IMR-90 (cell line): ENCODE data around the gene PATJ. TPM values are rescaled to one million over a fixed set of nuclear protein-coding genes. Genes with fewer than 3 reads are reported as not detected.
A peak's percentile ranks its signal among the peaks of the same experiment; 100 is the strongest.

Source experiments
- ATAC-seq: fragments of 200-7000 bp; cut with Tn5 transposase; 2 replicates; pipeline ENCODE4 v1.9.1; 2020; ENCODE audit warnings: low read depth, mild to moderate bottlenecking, moderate library complexity
- BruUV-seq: library from RNA; stranded (reverse); fragments of 400-500 nt; replicated peaks from 2 replicates; lab custom pipeline; 2021; lab: Mats Ljungman, UMichigan
- CTCF ChIA-PET: fragments of 300-600 bp; formaldehyde crosslinking; extraction: SDS; loops from one replicate; lab custom pipeline; 2021; ENCODE audit warnings: antibody characterized with exemption; lab: Yijun Ruan, JAX
- POLR2A ChIA-PET: fragments of 300-600 bp; sonication (Branson Sonifier 250); formaldehyde crosslinking; loops from one replicate; lab custom pipeline; 2022; ENCODE audit warnings: antibody characterized with exemption; ENCODE audit not compliant: unreplicated experiment; lab: Charles Lee
- DNase-seq: peaks from one replicate; pipeline ENCODE4 v3.0.0; 2013
- H2AFZ ChIP-seq: replicated peaks from 2 replicates; pipeline ENCODE3; 2013; ENCODE audit warnings: low read length, mild to moderate bottlenecking; ENCODE audit not compliant: poor library complexity
- H2AK5ac ChIP-seq: 2 replicates; pipeline ENCODE4 v1.6.1; 2013; ENCODE audit warnings: low read depth, low read length, inconsistent platforms
- H2AK9ac ChIP-seq: replicated peaks from 2 replicates; pipeline ENCODE3; 2013; ENCODE audit warnings: mild to moderate bottlenecking, low read depth, low read length, moderate library complexity; ENCODE audit not compliant: poor library complexity
- H2BK120ac ChIP-seq: 2 replicates; pipeline ENCODE4 v1.6.1; 2013; ENCODE audit warnings: low read depth, low read length, inconsistent platforms
- H2BK15ac ChIP-seq: 3 replicates; pipeline ENCODE4 v1.6.1; 2013; ENCODE audit warnings: low read depth, low read length, inconsistent platforms
- H2BK20ac ChIP-seq: 2 replicates; pipeline ENCODE4 v1.6.1; 2013; ENCODE audit warnings: low read depth, mild to moderate bottlenecking, inconsistent platforms, low read length, moderate library complexity
- H2BK5ac ChIP-seq: 2 replicates; pipeline ENCODE4 v1.6.1; 2013; ENCODE audit warnings: mild to moderate bottlenecking, low read depth, low read length, inconsistent platforms; ENCODE audit not compliant: poor library complexity, severe bottlenecking
- H3K14ac ChIP-seq: replicated peaks from 2 replicates; pipeline ENCODE4 v1.6.1; 2013; ENCODE audit warnings: low read depth, low read length, inconsistent platforms
- H3K18ac ChIP-seq: 2 replicates; pipeline ENCODE4 v1.6.1; 2013; ENCODE audit warnings: low read depth, low read length, control low read depth
- H3K23ac ChIP-seq: 2 replicates; pipeline ENCODE4 v1.6.1; 2013; ENCODE audit warnings: low read depth, low read length, inconsistent platforms
- H3K27ac ChIP-seq: 2 replicates; pipeline ENCODE4 v1.5.1; 2013; ENCODE audit warnings: mild to moderate bottlenecking, control low read depth, low read length; ENCODE audit not compliant: insufficient read depth
- H3K27me3 ChIP-seq: 2 replicates; pipeline ENCODE4 v1.6.1; 2013; ENCODE audit warnings: low read length; ENCODE audit not compliant: control insufficient read depth, insufficient read depth
- H3K36me3 ChIP-seq: 2 replicates; pipeline ENCODE4 v1.6.1; 2013; ENCODE audit warnings: low read length, mixed read lengths; ENCODE audit not compliant: control insufficient read depth, insufficient read depth
- H3K4ac ChIP-seq: 2 replicates; pipeline ENCODE4 v1.6.1; 2013; ENCODE audit warnings: low read depth, low read length, inconsistent platforms
- H3K4me1 ChIP-seq: 2 replicates; pipeline ENCODE4 v1.6.1; 2013; ENCODE audit warnings: low read length, mixed read lengths; ENCODE audit not compliant: control insufficient read depth, insufficient read depth
- H3K4me2 ChIP-seq: 2 replicates; pipeline ENCODE4 v1.6.1; 2013; ENCODE audit warnings: low read depth, mild to moderate bottlenecking, control low read depth, low read length, moderate library complexity
- H3K4me3 ChIP-seq: 2 replicates; pipeline ENCODE4 v1.5.1; 2013; ENCODE audit warnings: low read depth, mild to moderate bottlenecking, control low read depth, low read length, moderate library complexity; ENCODE audit not compliant: insufficient read depth
- H3K56ac ChIP-seq: 2 replicates; pipeline ENCODE4 v1.6.1; 2013; ENCODE audit warnings: low read length, inconsistent platforms; ENCODE audit not compliant: insufficient read depth; ENCODE audit errors: extremely low read depth
- H3K79me1 ChIP-seq, 2 experiments: 2 replicates each; pipeline ENCODE4 v1.6.1; 2013; ENCODE audit warnings: low read length in 2 of 2, inconsistent platforms in 1 of 2, low read depth in 1 of 2
- H3K9ac ChIP-seq: 2 replicates; pipeline ENCODE4 v1.6.1; 2013; ENCODE audit warnings: low read depth, low read length, control low read depth
- H3K9me1 ChIP-seq: 2 replicates; pipeline ENCODE4 v1.6.1; 2013; ENCODE audit warnings: low read length, inconsistent platforms; ENCODE audit not compliant: insufficient read depth
- H3K9me3 ChIP-seq: 2 replicates; pipeline ENCODE4 v1.6.1; 2013; ENCODE audit warnings: low read length; ENCODE audit not compliant: control insufficient read depth, insufficient read depth
- H4K20me1 ChIP-seq: 2 replicates; pipeline ENCODE4 v1.6.1; 2013; ENCODE audit warnings: low read length, inconsistent platforms; ENCODE audit not compliant: insufficient read depth
- H4K5ac ChIP-seq: 2 replicates; pipeline ENCODE4 v1.6.1; 2013; ENCODE audit warnings: mild to moderate bottlenecking, low read depth, low read length, control low read depth
- H4K8ac ChIP-seq, 2 experiments: 2 replicates each; pipeline ENCODE4 v1.6.1; 2013; ENCODE audit warnings: low read depth in 2 of 2, low read length in 2 of 2, control low read depth in 1 of 2, inconsistent platforms in 1 of 2
- H4K91ac ChIP-seq: 2 replicates; pipeline ENCODE4 v1.6.1; 2013; ENCODE audit warnings: low read depth, low read length, inconsistent platforms; ENCODE audit not compliant: insufficient read depth
- BHLHE40 ChIP-seq: fragments of 150-350 bp; IDR thresholded peaks from 2 replicates; pipeline ENCODE4 v1.6.1; 2016; ENCODE audit warnings: mild to moderate bottlenecking, low read depth, low read length
- CEBPB ChIP-seq: IDR thresholded peaks from 2 replicates; pipeline ENCODE4 v1.6.1; 2012; ENCODE audit warnings: low read depth, low read length, improper control_type of control experiment
- CTCF ChIP-seq: conservative IDR thresholded peaks from 2 replicates; pipeline ENCODE4 v1.5.1; 2012; ENCODE audit warnings: mild to moderate bottlenecking, low read depth, low read length, improper control_type of control experiment
- MAFK ChIP-seq: IDR thresholded peaks from 2 replicates; pipeline ENCODE4 v1.6.1; 2012; ENCODE audit warnings: low read depth, low read length, improper control_type of control experiment
- MAZ ChIP-seq: IDR thresholded peaks from 2 replicates; pipeline ENCODE4 v1.6.1; 2012; ENCODE audit warnings: low read depth, mild to moderate bottlenecking, low read length, improper control_type of control experiment, moderate library complexity, borderline replicate concordance
- MXI1 ChIP-seq: IDR thresholded peaks from 2 replicates; pipeline ENCODE4 v1.6.1; 2012; ENCODE audit warnings: low read depth, mild to moderate bottlenecking, low read length, moderate library complexity, borderline replicate concordance
- NFE2L2 ChIP-seq: fragments of 150-350 bp; IDR thresholded peaks from 2 replicates; pipeline ENCODE4 v1.6.1; 2016; ENCODE audit warnings: low read depth, mild to moderate bottlenecking, low read length
- POLR2A ChIP-seq: IDR thresholded peaks from 2 replicates; pipeline ENCODE4 v1.6.1; 2012; ENCODE audit warnings: mild to moderate bottlenecking, low read depth, low read length
- RAD21 ChIP-seq: IDR thresholded peaks from 2 replicates; pipeline ENCODE4 v1.6.1; 2012; ENCODE audit warnings: low read length, improper control_type of control experiment
- RCOR1 ChIP-seq: IDR thresholded peaks from 2 replicates; pipeline ENCODE4 v1.6.1; 2012; ENCODE audit warnings: mild to moderate bottlenecking, low read length, improper control_type of control experiment; ENCODE audit not compliant: insufficient replicate concordance
- RFX5 ChIP-seq: IDR thresholded peaks from 2 replicates; pipeline ENCODE4 v1.8.0; 2012; ENCODE audit warnings: low read depth, mild to moderate bottlenecking, low read length, moderate library complexity
- SMC3 ChIP-seq: fragments of 150-350 bp; IDR thresholded peaks from 2 replicates; pipeline ENCODE4 v1.6.1; 2016; ENCODE audit warnings: low read depth, mild to moderate bottlenecking, antibody characterized with exemption, low read length, moderate library complexity
- WGBS, 2 experiments: methylation state at CpG; one replicate each; pipeline versions ENCODE4 v1.1.5 to v1.1.7; 2013; ENCODE audit warnings: missing lambda C conversion rate in 2 of 2; ENCODE audit not compliant: insufficient read length in 1 of 2; ENCODE audit errors: extremely low coverage in 2 of 2; 5-methylcytosine and 5-hydroxymethylcytosine counted together
- dilution Hi-C: fragments of 300-500 bp; cut with HindIII; formaldehyde crosslinking; loops from one replicate; pipeline ENCODE4 v1.14.3; 2018; ENCODE audit warnings: low sequenced_read_pairs; ENCODE audit not compliant: unreplicated experiment
- in situ Hi-C: fragments of 300-500 bp; cut with MboI; formaldehyde crosslinking; loops from 3 replicates; pipeline ENCODE4 v1.14.3; 2019; ENCODE audit warnings: low sequenced_read_pairs, inconsistent platforms, mixed read lengths
- intact Hi-C: fragments of 100-400 bp; cut with micrococcal nuclease; formaldehyde crosslinking; loops from 2 replicates; pipeline ENCODE4 v1.10.0; 2022
- polyA plus RNA-seq, 3 experiments: library from polyadenylated mRNA; depleted of rRNA; stranded (reverse); fragments of >200 nt; gene quantifications; 2 replicates each; pipeline ENCODE4 v1.2.3, GENCODE V29; 2012; ENCODE audit warnings: low replicate concordance in 1 of 3
- total RNA-seq: library from RNA; depleted of rRNA; stranded (reverse); fragments of >200 nt; gene quantifications from 2 replicates; pipeline ENCODE4 v1.2.3, GENCODE V29; 2012
- TF ChIP-seq, protein P1 (sequence below): fragments of 150-350 bp; IDR thresholded peaks from 2 replicates; pipeline ENCODE4 v1.6.1; 2017; ENCODE audit warnings: mild to moderate bottlenecking, antibody characterized with exemption, low read length, low read depth
- TF ChIP-seq, protein P2 (sequence below): fragments of 150-350 bp; IDR thresholded peaks from 2 replicates; pipeline ENCODE4 v1.6.1; 2016; ENCODE audit warnings: low read depth, mild to moderate bottlenecking, low read length, moderate library complexity, borderline replicate concordance

Gene PATJ
- total and polyA plus RNA-seq, 2 of the 4 experiments (the other 2 are of a cell fraction) = 2.0 to 3.4 TPM

DNA sequence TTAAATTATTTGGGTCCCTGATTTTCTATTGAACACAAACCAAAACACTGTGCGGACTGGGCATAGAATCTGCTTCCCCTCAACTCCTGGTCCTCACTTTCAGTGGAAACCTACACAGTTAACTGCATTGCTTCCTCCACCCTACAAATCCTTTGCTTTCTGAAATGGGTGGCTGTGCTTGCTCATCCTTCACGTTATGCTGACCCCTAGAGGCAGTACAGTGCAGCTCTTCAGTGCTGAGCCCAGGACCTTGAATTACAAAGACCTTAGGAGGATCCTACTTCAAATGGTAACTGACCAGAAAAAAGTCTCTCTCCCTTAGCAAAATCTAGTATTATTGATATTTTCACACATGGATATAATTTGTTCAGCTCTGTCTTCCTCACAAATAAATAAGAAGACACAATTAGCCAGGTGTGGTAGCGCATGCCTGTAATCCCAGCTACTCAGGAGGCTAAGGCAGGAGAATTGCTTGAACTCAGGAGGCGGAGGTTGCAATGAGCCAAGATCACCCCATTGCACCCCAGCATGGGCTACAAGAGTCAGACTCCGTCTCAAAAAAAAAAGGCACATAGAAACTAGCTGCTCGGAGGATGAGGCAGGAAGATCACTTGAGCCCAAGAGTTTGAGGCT, 388.9 kb downstream of the PATJ start:
- Histone ChIP-seq H3K9ac (no peak overlapping the region), H3K27me3 (no peaks in the 10 kb centered on the region), H2AK5ac (no peak overlapping the region), H3K9me1 (no peaks in the 10 kb centered on the region), H4K8ac (no peak overlapping the region), H2BK20ac (no peak overlapping the region), H4K5ac (no peak overlapping the region), H2AK9ac (no peak overlapping the region), H3K4me2 (no peak overlapping the region), H2BK15ac (no peak overlapping the region), H3K79me1 (no peaks in the 10 kb centered on the region), H3K9me3 (no peaks in the 10 kb centered on the region), H3K4me3 (no peak overlapping the region), H3K18ac (no peak overlapping the region), H4K20me1 (no peaks in the 10 kb centered on the region), H3K23ac (no peak overlapping the region), H3K4ac (no peak overlapping the region), H2AFZ (no peak overlapping the region), H4K91ac (no peak overlapping the region), H3K56ac (no peak overlapping the region), H3K27ac (no peak overlapping the region), H2BK120ac (no peak overlapping the region), H3K4me1 (no peaks in the 10 kb centered on the region), H2BK5ac (no peak overlapping the region), H3K36me3 (no peaks in the 10 kb centered on the region), H3K14ac (no peak overlapping the region)
- no CpG with 5 or more reads among the region's 6 CpGs for WGBS, 2 experiments
- ChIA-PET POLR2A (no interaction called here), CTCF (interaction anchor here (0.6 to 3.8 kb wide), 8 partner anchors 9 to 816 kb away, joined by 3 to 14 read pairs (median 4); no protein-coding TSS in a partner anchor)
- in situ Hi-C loops (loop anchor here (10.0 kb wide), 1 partner anchor 46 kb away; no protein-coding TSS in a partner anchor), intact Hi-C loops (loop anchor here (1.0 kb wide), 1 partner anchor 49 kb away; no protein-coding TSS in a partner anchor), dilution Hi-C loops (no loop called here)
- DNase-seq (peak; percentile 61), ATAC-seq (peak; percentile 98)
- TF ChIP-seq MXI1 (no peak), SMC3 (peak; percentile 28), MAFK (no peak), CEBPB (no peak), BHLHE40 (no peak), MAZ (no peak), RCOR1 (no peak), RAD21 (peak; percentile 66), RFX5 (no peak), POLR2A (no peak), CTCF (peak; percentile 70), NFE2L2 (no peak)
- TF ChIP-seq, protein P1, sequence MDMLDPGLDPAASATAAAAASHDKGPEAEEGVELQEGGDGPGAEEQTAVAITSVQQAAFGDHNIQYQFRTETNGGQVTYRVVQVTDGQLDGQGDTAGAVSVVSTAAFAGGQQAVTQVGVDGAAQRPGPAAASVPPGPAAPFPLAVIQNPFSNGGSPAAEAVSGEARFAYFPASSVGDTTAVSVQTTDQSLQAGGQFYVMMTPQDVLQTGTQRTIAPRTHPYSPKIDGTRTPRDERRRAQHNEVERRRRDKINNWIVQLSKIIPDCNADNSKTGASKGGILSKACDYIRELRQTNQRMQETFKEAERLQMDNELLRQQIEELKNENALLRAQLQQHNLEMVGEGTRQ = no peak
- TF ChIP-seq, protein P2, sequence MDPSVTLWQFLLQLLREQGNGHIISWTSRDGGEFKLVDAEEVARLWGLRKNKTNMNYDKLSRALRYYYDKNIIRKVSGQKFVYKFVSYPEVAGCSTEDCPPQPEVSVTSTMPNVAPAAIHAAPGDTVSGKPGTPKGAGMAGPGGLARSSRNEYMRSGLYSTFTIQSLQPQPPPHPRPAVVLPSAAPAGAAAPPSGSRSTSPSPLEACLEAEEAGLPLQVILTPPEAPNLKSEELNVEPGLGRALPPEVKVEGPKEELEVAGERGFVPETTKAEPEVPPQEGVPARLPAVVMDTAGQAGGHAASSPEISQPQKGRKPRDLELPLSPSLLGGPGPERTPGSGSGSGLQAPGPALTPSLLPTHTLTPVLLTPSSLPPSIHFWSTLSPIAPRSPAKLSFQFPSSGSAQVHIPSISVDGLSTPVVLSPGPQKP = no peak
- BruUV-seq = no TSS peak
